ENCODE results near the gene EFEMP1.

DNA sequence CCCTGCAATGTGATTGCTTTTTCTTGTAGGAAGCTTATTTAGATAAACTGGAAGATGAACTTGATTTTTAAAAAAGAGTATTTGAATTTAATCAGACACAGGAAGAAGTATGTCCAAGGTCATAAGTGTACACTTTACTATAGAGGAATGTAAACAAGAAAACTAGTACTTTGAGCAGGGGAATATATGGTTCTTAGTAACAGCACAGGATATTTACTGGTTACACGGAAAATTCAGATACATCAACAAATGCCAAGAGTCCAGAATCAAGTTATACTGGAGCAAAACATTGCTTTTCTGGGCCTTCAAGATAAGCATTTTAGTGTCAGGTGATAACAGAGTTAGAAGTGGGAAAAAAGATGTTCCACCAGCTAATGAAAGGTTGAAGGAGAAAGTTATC lies 75.5 kb downstream of the EFEMP1 start:
- TF ChIP-seq, protein P1, sequence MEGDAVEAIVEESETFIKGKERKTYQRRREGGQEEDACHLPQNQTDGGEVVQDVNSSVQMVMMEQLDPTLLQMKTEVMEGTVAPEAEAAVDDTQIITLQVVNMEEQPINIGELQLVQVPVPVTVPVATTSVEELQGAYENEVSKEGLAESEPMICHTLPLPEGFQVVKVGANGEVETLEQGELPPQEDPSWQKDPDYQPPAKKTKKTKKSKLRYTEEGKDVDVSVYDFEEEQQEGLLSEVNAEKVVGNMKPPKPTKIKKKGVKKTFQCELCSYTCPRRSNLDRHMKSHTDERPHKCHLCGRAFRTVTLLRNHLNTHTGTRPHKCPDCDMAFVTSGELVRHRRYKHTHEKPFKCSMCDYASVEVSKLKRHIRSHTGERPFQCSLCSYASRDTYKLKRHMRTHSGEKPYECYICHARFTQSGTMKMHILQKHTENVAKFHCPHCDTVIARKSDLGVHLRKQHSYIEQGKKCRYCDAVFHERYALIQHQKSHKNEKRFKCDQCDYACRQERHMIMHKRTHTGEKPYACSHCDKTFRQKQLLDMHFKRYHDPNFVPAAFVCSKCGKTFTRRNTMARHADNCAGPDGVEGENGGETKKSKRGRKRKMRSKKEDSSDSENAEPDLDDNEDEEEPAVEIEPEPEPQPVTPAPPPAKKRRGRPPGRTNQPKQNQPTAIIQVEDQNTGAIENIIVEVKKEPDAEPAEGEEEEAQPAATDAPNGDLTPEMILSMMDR (IDR thresholded peaks at IDR 0.05 in 2 of 3, conservative IDR thresholded peaks at IDR 0.05 in 1 of 3; ENCODE audit: borderline replicate concordance in 1 of 3, insufficient read depth in 1 of 3, low read depth in 2 of 3, low read length in 2 of 3) = no peak
- TF ChIP-seq POLR2AphosphoS5 (IDR thresholded peaks at IDR 0.05; ENCODE audit: low read depth, low read length) (no peak), EZH2 (IDR thresholded peaks at IDR 0.05) (no peak), ZFX (IDR thresholded peaks at IDR 0.05) (no peak), POLR2A (IDR thresholded peaks at IDR 0.05; ENCODE audit: borderline replicate concordance, extremely low read depth, insufficient read depth, insufficient read length) (no peak), YY1 (IDR thresholded peaks at IDR 0.05; ENCODE audit: extremely low read depth, insufficient replicate concordance, low read depth, low read length) (no peak), ZNF274 (IDR thresholded peaks at IDR 0.05; ENCODE audit: low read depth, low read length) (no peak)
- TF ChIP-seq, protein P2, sequence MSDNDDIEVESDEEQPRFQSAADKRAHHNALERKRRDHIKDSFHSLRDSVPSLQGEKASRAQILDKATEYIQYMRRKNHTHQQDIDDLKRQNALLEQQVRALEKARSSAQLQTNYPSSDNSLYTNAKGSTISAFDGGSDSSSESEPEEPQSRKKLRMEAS (IDR thresholded peaks at IDR 0.05) = no peak
